Measurements from ENCODE around the gene ECI1. TPM values are rescaled to one million over a fixed set of nuclear protein-coding genes. Genes with fewer than 3 reads are reported as not detected.

Gene ECI1
- total RNA-seq, 2 experiments from 2014 or later, result 10.1 to 12.5 TPM

DNA sequence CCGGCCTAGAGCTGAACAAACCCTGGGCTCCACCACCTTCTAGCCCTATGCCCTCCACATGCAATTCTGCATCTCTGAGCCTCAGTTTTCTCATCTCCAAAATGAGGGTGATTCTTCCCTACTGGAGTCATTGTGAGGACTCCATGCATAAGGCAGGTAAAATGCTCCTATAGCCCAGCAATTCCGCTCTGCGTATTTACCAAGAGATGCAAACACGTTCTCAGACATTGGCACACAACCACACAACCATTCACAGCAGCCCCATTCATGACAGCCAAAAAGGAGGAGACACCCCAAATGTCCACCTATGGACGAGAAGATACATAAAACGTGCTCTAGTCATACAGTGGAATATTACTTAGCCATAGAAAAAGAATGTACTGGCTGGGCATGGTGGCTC lies 51.1 kb downstream of the ECI1 start:
- intact Hi-C loops (cut with DNase I, micrococcal nuclease), result no loop called here
- Mint-ChIP-seq H3K27me3 (peaks cover 20% of the 10 kb centered on the region), H3K36me3 (ENCODE audit: low read depth) (no peaks in the 10 kb centered on the region), H3K9me3 (no peaks in the 10 kb centered on the region), H3K4me1 (ENCODE audit: low read depth) (peaks cover 10% of the 10 kb centered on the region), H3K4me3 (no peak overlapping the region), H3K27ac (no peak overlapping the region)
- ATAC-seq (ENCODE audit: poor library complexity), result no peak
- peaks cover 21 to 23% of the 10 kb centered on the region in 2 experiments for H3K27me3 ChIP-seq (ENCODE audit: control insufficient read depth in 1 of 2, insufficient read depth in 2 of 2, low read length in 2 of 2)
- H3K27ac ChIP-seq (ENCODE audit: low read depth in 1 of 2, low read length in 2 of 2), result no peak overlapping the region
- CTCF ChIA-PET, result no interaction called here
- no peak overlapping the region for H3K4me3 ChIP-seq (ENCODE audit: low read length)
- DNase-seq, result no peak
- POLR2A ChIA-PET, result no interaction called here
- H3K36me3 ChIP-seq (ENCODE audit: insufficient read depth, low read length), result no peaks in the 10 kb centered on the region
- peaks cover 0 to 4% of the 10 kb centered on the region in 2 experiments for H3K9me3 ChIP-seq (ENCODE audit: control insufficient read depth in 1 of 2, insufficient read depth in 1 of 2, low read length in 2 of 2)
- H3K4me1 ChIP-seq (ENCODE audit: insufficient read depth, low read length), result peaks cover 19% of the 10 kb centered on the region
- TF ChIP-seq, protein P1, sequence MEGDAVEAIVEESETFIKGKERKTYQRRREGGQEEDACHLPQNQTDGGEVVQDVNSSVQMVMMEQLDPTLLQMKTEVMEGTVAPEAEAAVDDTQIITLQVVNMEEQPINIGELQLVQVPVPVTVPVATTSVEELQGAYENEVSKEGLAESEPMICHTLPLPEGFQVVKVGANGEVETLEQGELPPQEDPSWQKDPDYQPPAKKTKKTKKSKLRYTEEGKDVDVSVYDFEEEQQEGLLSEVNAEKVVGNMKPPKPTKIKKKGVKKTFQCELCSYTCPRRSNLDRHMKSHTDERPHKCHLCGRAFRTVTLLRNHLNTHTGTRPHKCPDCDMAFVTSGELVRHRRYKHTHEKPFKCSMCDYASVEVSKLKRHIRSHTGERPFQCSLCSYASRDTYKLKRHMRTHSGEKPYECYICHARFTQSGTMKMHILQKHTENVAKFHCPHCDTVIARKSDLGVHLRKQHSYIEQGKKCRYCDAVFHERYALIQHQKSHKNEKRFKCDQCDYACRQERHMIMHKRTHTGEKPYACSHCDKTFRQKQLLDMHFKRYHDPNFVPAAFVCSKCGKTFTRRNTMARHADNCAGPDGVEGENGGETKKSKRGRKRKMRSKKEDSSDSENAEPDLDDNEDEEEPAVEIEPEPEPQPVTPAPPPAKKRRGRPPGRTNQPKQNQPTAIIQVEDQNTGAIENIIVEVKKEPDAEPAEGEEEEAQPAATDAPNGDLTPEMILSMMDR (IDR thresholded peaks at IDR 0.05), result no peak

DNA sequence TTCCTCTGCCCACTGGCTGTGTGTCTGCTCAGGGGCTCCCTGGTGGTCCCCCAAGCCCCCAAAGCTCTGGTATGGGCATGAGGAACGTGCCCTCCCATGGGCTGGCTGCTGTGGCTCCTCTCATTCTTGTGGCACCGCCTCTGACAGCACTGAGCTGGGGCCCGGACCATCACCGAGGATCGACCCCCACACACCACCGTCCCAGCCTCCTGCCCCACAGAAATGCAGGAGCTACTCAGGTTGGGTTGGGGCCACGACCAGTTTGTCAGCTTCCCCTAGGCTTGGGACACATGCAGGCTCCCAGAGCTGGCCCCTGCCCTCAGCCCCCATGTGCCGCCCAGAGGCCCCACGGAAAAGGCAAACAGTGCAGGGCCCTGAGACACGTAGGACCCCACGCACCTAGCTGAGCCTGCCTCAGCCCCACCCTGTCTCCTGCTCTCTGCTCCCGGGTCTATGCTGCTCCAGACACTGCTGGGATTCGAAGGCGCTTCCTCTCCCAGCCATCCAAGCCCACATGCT lies 51.7 kb downstream of the ECI1 start:
- H3K4me3 ChIP-seq (ENCODE audit: low read length), result no peak overlapping the region
- H3K4me1 ChIP-seq (ENCODE audit: insufficient read depth, low read length), result peaks cover 21% of the 10 kb centered on the region
- POLR2A ChIA-PET, result no interaction called here
- H3K36me3 Mint-ChIP-seq (ENCODE audit: low read depth), result no peaks in the 10 kb centered on the region
- peaks cover 28 to 30% of the 10 kb centered on the region in 2 experiments for H3K27me3 ChIP-seq (ENCODE audit: control insufficient read depth in 1 of 2, insufficient read depth in 2 of 2, low read length in 2 of 2)
- no peak for DNase-seq
- H3K27ac Mint-ChIP-seq, result no peak overlapping the region
- intact Hi-C loops (cut with DNase I, micrococcal nuclease), result loop anchor here in 1 of 2 experiments (5.0 to 10.0 kb wide), 3 partner anchors 135 to 288 kb away; partner anchors contain the start of gene CCNF
- no peaks in the 10 kb centered on the region for H3K9me3 Mint-ChIP-seq
- TF ChIP-seq, protein P1 (IDR thresholded peaks at IDR 0.05), result no peak
- no peak overlapping the region for H3K27ac ChIP-seq (ENCODE audit: low read depth in 1 of 2, low read length in 2 of 2)
- ATAC-seq (ENCODE audit: poor library complexity), result no peak
- no peak overlapping the region for H3K4me3 Mint-ChIP-seq
- peaks cover 0 to 9% of the 10 kb centered on the region in 2 experiments for H3K9me3 ChIP-seq (ENCODE audit: control insufficient read depth in 1 of 2, insufficient read depth in 1 of 2, low read length in 2 of 2)
- H3K36me3 ChIP-seq (ENCODE audit: insufficient read depth, low read length), result no peaks in the 10 kb centered on the region
- H3K4me1 Mint-ChIP-seq (ENCODE audit: low read depth), result peaks cover 14% of the 10 kb centered on the region
- peaks cover 25% of the 10 kb centered on the region for H3K27me3 Mint-ChIP-seq
- CTCF ChIA-PET, result no interaction called here

DNA sequence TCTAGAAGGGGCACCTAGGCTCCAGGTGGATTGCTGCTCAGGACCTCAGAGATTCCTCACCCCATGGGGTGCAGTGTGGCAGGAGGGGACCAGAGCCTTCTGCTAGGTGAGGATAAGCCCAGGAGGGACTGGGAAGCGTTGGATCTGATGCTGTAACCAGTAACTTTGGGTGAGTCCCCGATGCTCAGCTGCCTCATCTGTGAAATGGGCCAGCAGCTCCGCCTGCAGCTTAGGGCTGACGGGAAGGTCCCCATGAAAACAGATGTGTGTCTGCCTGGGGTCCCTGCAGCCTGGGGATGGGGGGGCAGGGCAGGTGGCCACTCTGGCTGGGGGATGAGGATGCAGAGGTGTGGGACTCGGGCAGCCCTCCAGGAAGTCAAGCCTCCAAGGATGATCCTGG lies 52.3 kb downstream of the ECI1 start:
- POLR2A ChIA-PET, result no interaction called here
- H3K4me3 Mint-ChIP-seq, result no peak overlapping the region

More for the DNA sequence above, 52.3 kb downstream of the ECI1 start:
- Mint-ChIP-seq H3K27ac (no peak overlapping the region), H3K27me3 (peaks cover 27% of the 10 kb centered on the region), H3K9me3 (no peaks in the 10 kb centered on the region), H3K4me1 (ENCODE audit: low read depth) (peaks cover 10% of the 10 kb centered on the region), H3K36me3 (ENCODE audit: low read depth) (no peaks in the 10 kb centered on the region)
- Histone ChIP-seq H3K9me3 (ENCODE audit: control insufficient read depth in 1 of 2, insufficient read depth in 1 of 2, low read length in 2 of 2) (peaks cover 0 to 14% of the 10 kb centered on the region in 2 experiments), H3K27me3 (ENCODE audit: control insufficient read depth in 1 of 2, insufficient read depth in 2 of 2, low read length in 2 of 2) (peaks cover 31% of the 10 kb centered on the region in 2 experiments), H3K4me3 (ENCODE audit: low read length) (no peak overlapping the region), H3K27ac (ENCODE audit: low read depth in 1 of 2, low read length in 2 of 2) (no peak overlapping the region), H3K36me3 (ENCODE audit: insufficient read depth, low read length) (no peaks in the 10 kb centered on the region), H3K4me1 (ENCODE audit: insufficient read depth, low read length) (peaks cover 20% of the 10 kb centered on the region)
- DNase-seq, result no peak
- intact Hi-C loops (cut with DNase I, micrococcal nuclease), result loop anchor here in 1 of 2 experiments (5.0 to 10.0 kb wide), 3 partner anchors 136 to 288 kb away; partner anchors contain the start of gene CCNF
- CTCF ChIA-PET, result no interaction called here
- ATAC-seq (ENCODE audit: poor library complexity), result no peak
- TF ChIP-seq, protein P1 (IDR thresholded peaks at IDR 0.05), result no peak

All from CD4-positive, alpha-beta T cell (primary cell).